NCI-H345 (cell line): Measurements from ENCODE around the gene MAP3K8.

Experiments
- DNase-seq: peaks from one replicate; lab custom pipeline; 2025; lab: John Stamatoyannopoulos, UW

MAP3K8 gene

GRCh38 chr10:30490289-30491000 lies 56.5 kb downstream of the MAP3K8 start:
- DNase-seq = no peak

- DNase-seq = no peak
Observed at GRCh38 chr10:30491204-30491915, 57.4 kb downstream of the MAP3K8 start.

GRCh38 chr10:30491916-30492515 lies 58.0 kb downstream of the MAP3K8 start:
- no peak for DNase-seq

- DNase-seq = no peak
Observed at GRCh38 chr10:30493609-30494530, 59.9 kb downstream of the MAP3K8 start.

GRCh38 chr10:30494558-30494957 lies 60.6 kb downstream of the MAP3K8 start:
- DNase-seq = no peak

- no peak for DNase-seq
Observed at GRCh38 chr10:30495687-30496086, 61.7 kb downstream of the MAP3K8 start.

- DNase-seq = no peak
Observed at GRCh38 chr10:30499816-30500215, 65.8 kb downstream of the MAP3K8 start.

GRCh38 chr10:30500534-30500933 lies 66.5 kb downstream of the MAP3K8 start:
- DNase-seq = no peak

GRCh38 chr10:30500963-30501504 lies 67.0 kb downstream of the MAP3K8 start:
- no peak for DNase-seq

- DNase-seq = no peak
Observed at GRCh38 chr10:30502266-30503060, 68.5 kb downstream of the MAP3K8 start.

GRCh38 chr10:30503700-30504266 lies 69.8 kb downstream of the MAP3K8 start:
- no peak for DNase-seq

GRCh38 chr10:30505543-30506298 lies 71.7 kb downstream of the MAP3K8 start:
- DNase-seq = no peak

GRCh38 chr10:30509508-30509907 lies 75.5 kb downstream of the MAP3K8 start:
- DNase-seq = no peak

- DNase-seq = no peak
Observed at GRCh38 chr10:30510184-30510931, 76.4 kb downstream of the MAP3K8 start.

- no peak for DNase-seq
Observed at GRCh38 chr10:30510932-30511700, 77.1 kb downstream of the MAP3K8 start.
